OCI-M2 (cell line): ENCODE data around the gene XG.
"Not testable (repeated sequence)": the region's sequence is repeated elsewhere in the genome, so short reads cannot be mapped to it uniquely, and the experiment has no call there.

ENCODE experiments used
- DNase-seq: peaks from one replicate; lab custom pipeline; 2025; ENCODE audit not compliant: unreplicated experiment; lab: John Stamatoyannopoulos, UW

XG gene

GRCh38 chrX:2732649-2733048 is 19.2 kb upstream of the XG start:
- DNase-seq = no peak

- no peak for DNase-seq
These were observed 18.6 kb upstream of the XG start for GRCh38 chrX:2733286-2733685.

- no peak for DNase-seq
These were observed 16.6 kb upstream of the XG start for GRCh38 chrX:2735270-2735669.

GRCh38 chrX:2740672-2741071 is 11.2 kb upstream of the XG start:
- no peak for DNase-seq

DNA sequence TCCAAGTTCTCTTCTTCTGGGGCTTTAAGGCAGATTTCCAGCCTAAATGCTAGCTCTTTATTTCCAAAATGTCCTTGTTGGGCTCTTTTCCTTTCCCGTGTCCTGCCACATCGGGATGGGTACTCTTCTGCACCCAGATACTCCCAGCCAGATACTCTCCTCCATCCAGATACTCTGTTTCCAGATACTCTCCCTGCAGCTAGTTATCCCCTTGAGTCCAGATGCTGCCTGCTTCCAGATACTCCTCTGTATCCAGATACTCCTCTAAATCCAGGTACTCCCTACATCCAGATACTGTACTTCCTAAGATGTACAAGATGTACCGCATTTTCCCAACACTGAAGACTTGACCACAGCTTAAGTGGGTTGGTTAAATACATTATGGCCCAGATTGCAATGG is 10.5 kb upstream of the XG start:
- no peak for DNase-seq

GRCh38 chrX:2746250-2746649 is 5.6 kb upstream of the XG start:
- not testable (repeated sequence) for DNase-seq

DNA sequence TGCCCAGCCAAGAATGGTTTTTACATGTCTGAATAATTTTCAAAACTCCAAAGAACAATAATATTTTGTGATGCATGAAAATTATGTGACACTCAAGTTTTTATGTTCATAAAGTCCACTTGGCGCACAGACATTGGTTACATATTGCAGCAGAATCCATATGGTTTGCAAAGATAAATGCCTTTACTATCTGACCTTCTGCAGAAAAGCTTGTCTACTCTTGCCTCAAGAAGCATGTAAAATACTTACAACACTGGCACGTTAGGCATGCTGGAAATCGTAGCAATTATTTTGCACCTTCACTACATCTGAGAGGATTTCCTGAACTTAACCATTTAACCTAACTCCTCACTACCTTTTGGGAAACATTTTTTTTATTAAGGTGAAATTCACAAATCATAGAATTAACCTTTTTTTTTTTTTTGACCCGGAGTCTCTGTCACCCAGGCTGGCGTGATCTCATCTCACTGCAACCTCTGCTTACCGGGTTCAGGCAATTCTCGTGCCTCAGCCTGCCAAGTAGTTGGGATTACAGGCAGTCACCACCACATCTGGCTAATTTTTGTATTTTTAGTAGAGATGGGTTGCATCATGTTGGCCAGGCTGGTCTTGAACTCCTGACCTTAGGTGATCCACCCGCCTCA is 3.5 kb upstream of the XG start:
- DNase-seq = no peak

DNA sequence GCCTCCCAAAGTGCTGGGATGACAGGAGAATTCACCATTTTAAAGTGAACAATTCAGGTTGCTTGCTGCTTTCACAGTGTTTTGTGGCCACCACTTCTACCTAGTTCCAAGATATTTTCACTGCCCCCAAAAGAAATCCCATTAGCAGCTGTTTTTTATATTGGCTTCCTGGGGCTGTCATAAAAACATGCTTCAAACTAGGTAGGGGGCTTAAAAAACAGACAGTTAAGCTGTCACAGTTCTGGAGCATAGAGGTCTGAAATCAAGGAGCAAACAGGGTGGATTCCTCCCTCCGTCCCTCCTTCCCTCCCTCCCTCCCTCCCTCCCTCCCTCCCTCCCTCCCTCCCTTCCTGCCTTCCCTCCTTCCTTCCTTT is 3.0 kb upstream of the XG start:
- DNase-seq = no peak

DNA sequence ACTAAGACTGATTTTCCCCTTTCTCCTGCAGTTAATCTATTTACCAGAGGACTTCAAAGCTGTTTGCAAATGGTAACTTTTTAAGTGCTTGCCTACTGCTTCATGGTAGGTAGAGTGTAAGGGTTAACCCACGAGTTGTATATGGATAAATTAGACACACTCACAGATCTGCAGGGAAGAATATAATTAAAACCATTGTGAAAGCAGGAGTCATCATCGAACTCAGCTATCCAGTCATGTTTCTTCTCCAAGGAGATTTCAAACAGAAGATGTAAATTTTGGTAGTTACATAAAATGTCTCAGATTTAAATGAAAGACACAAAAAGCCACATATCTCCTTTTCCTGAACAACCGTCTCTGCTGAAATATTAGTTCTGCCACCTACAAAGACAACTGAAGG is 549 bp upstream of the XG start:
- DNase-seq = no peak

GRCh38 chrX:2752441-2752840 is 601 bp downstream of the XG start:
- not testable (repeated sequence) for DNase-seq

GRCh38 chrX:2755163-2755715 is 3.4 kb downstream of the XG start:
- not testable (repeated sequence) for DNase-seq

- no peak for DNase-seq
These were observed 4.7 kb downstream of the XG start for GRCh38 chrX:2756548-2756947.

GRCh38 chrX:2761246-2761645 is 9.4 kb downstream of the XG start:
- no peak for DNase-seq

DNA sequence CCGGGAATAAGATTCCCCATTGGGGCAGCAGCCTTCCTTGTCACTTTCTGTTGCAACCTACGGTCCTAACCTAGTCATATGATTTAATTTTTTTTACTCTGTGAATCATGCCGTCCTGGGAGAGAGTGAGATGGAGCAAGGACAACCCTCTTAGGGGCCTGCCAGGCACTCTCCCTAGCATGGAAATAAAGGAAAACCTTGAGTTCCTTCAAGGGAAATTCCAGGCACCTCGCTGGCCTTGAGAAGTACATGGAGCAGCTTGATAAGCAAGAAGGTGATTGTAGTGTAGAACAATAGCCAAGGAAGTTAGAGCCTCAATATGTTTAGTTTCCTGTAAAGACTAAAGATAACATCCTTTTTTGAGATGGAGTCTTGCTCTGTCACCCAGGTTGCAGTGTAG is 10.8 kb downstream of the XG start:
- not testable (repeated sequence) for DNase-seq

GRCh38 chrX:2764766-2765548 is 13.1 kb downstream of the XG start:
- not testable (repeated sequence) for DNase-seq

GRCh38 chrX:2765549-2765830 is 13.7 kb downstream of the XG start:
- no peak for DNase-seq

DNA sequence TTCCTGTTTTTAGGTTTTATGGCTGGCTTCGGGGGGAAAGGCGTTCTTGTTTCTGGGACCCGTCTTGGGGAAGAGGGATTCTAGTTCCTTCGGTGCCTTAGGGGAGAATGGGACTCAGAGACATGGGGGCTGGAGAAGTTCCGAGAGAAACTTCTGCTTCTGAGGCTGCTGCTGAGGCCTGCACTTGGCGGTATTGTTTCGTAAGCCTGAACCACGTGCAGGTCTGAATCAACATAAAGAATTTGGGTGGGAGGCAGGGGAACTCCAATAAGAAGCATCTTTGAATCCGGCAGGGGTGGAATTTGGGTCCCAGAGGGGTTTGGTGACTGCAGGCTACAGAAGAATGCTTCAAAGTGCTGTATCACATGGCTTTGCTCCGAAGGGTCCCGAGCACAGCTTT is 15.1 kb downstream of the XG start:
- no peak for DNase-seq

- DNase-seq = no peak
These were observed 16.0 kb downstream of the XG start for GRCh38 chrX:2767631-2768455.

- no peak for DNase-seq
These were observed 17.8 kb downstream of the XG start for GRCh38 chrX:2769615-2770014.

DNA sequence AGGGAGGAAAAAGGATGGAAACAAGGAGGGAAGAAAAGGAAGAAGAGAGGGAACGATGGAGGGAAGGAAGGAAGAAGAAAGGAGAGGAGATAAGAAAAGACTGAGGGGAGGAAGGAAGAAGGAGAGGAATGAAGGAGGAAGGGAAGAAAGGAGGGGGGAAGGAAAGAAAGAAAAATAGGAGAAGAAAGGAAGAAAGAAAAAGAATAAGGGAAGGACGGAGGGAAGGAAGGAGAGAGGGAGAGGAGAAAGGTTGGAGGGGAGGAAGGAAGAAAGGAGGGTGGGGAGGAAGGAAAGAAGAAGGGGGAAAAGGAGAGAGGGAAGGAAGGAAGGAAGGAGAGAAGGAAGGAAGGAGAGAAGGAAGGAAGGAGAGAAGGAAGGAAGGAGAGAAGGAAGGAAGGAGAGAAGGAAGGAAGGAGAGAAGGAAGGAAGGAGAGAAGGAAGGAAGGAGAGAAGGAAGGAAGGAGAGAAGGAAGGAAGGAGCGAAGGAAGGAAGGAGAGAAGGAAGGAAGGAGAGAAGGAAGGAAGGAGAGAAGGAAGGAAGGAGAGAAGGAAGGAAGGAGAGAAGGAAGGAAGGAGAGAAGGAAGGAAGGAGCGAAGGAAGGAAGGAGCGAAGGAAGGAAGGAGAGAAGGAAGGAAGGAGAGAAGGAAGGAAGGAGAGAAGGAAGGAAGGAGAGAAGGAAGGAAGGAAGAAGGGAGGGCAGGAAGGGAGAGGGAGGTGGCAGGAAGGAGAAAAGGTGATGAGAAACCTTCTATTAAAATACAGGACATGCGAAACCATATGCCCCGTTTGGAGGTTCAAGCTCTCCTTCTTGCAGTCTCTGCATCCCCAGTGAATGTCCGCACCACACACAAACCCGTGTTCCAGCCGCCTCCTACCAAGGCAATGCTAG is 21.6 kb downstream of the XG start:
- DNase-seq = not testable (repeated sequence)

- no peak for DNase-seq
These were observed 22.2 kb downstream of the XG start for GRCh38 chrX:2774057-2774456.
